HEK293 (cell line): ENCODE measurements around the gene SAMD11.

ENCODE experiments used
- CTCF ChIP-seq: fragments of 450-650 bp; formaldehyde crosslinking; IDR thresholded peaks from 2 replicates; pipeline ENCODE4 v1.5.1; 2016; ENCODE audit warnings: missing biosample characterization, missing genetic modification characterization
- KLF17 ChIP-seq: fragments of 450-650 bp; formaldehyde crosslinking; IDR thresholded peaks from 2 replicates; pipeline ENCODE4 v1.5.1; 2016; ENCODE audit warnings: missing biosample characterization, missing genetic modification characterization
- OSR2 ChIP-seq: fragments of 450-650 bp; formaldehyde crosslinking; IDR thresholded peaks from 2 replicates; pipeline ENCODE4 v1.5.1; 2016; ENCODE audit warnings: missing biosample characterization, missing genetic modification characterization
- OVOL3 ChIP-seq: fragments of 450-650 bp; formaldehyde crosslinking; IDR thresholded peaks from 2 replicates; pipeline ENCODE4 v1.5.1; 2016; ENCODE audit warnings: missing biosample characterization, missing genetic modification characterization
- PATZ1 ChIP-seq: fragments of 450-650 bp; formaldehyde crosslinking; IDR thresholded peaks from 2 replicates; pipeline ENCODE4 v1.5.1; 2016; ENCODE audit warnings: missing biosample characterization, missing genetic modification characterization
- TSHZ1 ChIP-seq: fragments of 450-650 bp; formaldehyde crosslinking; IDR thresholded peaks from 2 replicates; pipeline ENCODE4 v1.5.1; 2016; ENCODE audit warnings: missing biosample characterization, missing genetic modification characterization, borderline replicate concordance
- ZBTB17 ChIP-seq: fragments of 450-650 bp; formaldehyde crosslinking; IDR thresholded peaks from 2 replicates; pipeline ENCODE4 v1.5.1; 2016; ENCODE audit warnings: missing biosample characterization, missing genetic modification characterization
- ZBTB21 ChIP-seq: fragments of 450-650 bp; formaldehyde crosslinking; IDR thresholded peaks from 2 replicates; pipeline ENCODE4 v1.5.1; 2017; ENCODE audit warnings: missing biosample characterization, missing genetic modification characterization
- ZBTB48 ChIP-seq: fragments of 450-650 bp; formaldehyde crosslinking; IDR thresholded peaks from 2 replicates; pipeline ENCODE4 v1.5.1; 2016; ENCODE audit warnings: missing biosample characterization, missing genetic modification characterization
- ZNF148 ChIP-seq: fragments of 450-650 bp; formaldehyde crosslinking; IDR thresholded peaks from 2 replicates; pipeline ENCODE4 v1.5.0; 2017; ENCODE audit warnings: missing biosample characterization, missing genetic modification characterization, borderline replicate concordance
- ZNF221 ChIP-seq: fragments of 450-650 bp; formaldehyde crosslinking; IDR thresholded peaks from 2 replicates; pipeline ENCODE4 v1.5.1; 2017; ENCODE audit warnings: missing biosample characterization, missing genetic modification characterization, borderline replicate concordance
- ZNF24 ChIP-seq: fragments of 450-650 bp; formaldehyde crosslinking; IDR thresholded peaks from 2 replicates; pipeline ENCODE4 v1.5.1; 2016; ENCODE audit warnings: missing biosample characterization, missing genetic modification characterization
- ZNF302 ChIP-seq: fragments of 450-650 bp; formaldehyde crosslinking; IDR thresholded peaks from 2 replicates; pipeline ENCODE4 v1.5.1; 2016; ENCODE audit warnings: missing biosample characterization, missing genetic modification characterization, low read depth
- ZNF335 ChIP-seq: fragments of 450-650 bp; formaldehyde crosslinking; conservative IDR thresholded peaks from 2 replicates; pipeline ENCODE4 v1.5.1; 2016; ENCODE audit warnings: missing biosample characterization, missing genetic modification characterization
- ZNF341 ChIP-seq: fragments of 450-650 bp; formaldehyde crosslinking; IDR thresholded peaks from 2 replicates; pipeline ENCODE4; 2016; ENCODE audit warnings: low read depth, missing biosample characterization, missing genetic modification characterization
- ZNF473 ChIP-seq: fragments of 450-650 bp; formaldehyde crosslinking; IDR thresholded peaks from 2 replicates; pipeline ENCODE4 v1.5.1; 2017; ENCODE audit warnings: missing biosample characterization, missing genetic modification characterization
- ZNF501 ChIP-seq: fragments of 450-650 bp; formaldehyde crosslinking; IDR thresholded peaks from 2 replicates; pipeline ENCODE4 v1.5.1; 2016; ENCODE audit warnings: missing biosample characterization, missing genetic modification characterization
- ZNF529 ChIP-seq: fragments of 450-650 bp; formaldehyde crosslinking; IDR thresholded peaks from 2 replicates; pipeline ENCODE4 v1.5.1; 2017; ENCODE audit warnings: missing genetic modification characterization, missing biosample characterization; ENCODE audit not compliant: insufficient replicate concordance
- ZNF561 ChIP-seq: fragments of 450-650 bp; IDR thresholded peaks from 2 replicates; pipeline ENCODE4 v1.5.1; 2018; ENCODE audit warnings: missing biosample characterization, missing genetic modification characterization, borderline replicate concordance
- ZNF645 ChIP-seq: fragments of 450-650 bp; formaldehyde crosslinking; IDR thresholded peaks from 2 replicates; pipeline ENCODE4; 2016; ENCODE audit warnings: missing biosample characterization, missing genetic modification characterization
- ZNF791 ChIP-seq: fragments of 450-650 bp; formaldehyde crosslinking; IDR thresholded peaks from 2 replicates; pipeline ENCODE4 v1.5.1; 2016; ENCODE audit warnings: missing biosample characterization, missing genetic modification characterization
- ZSCAN5A ChIP-seq: fragments of 450-650 bp; formaldehyde crosslinking; IDR thresholded peaks from 2 replicates; pipeline ENCODE4 v1.5.1; 2016; ENCODE audit warnings: missing biosample characterization, missing genetic modification characterization

SAMD11 gene

GRCh38 chr1:944341-945325 is 20.9 kb downstream of the SAMD11 start (continued):
- TF ChIP-seq PATZ1 = peak; percentile 20; the same call in 1 of the 2 replicates
- no peak for TF ChIP-seq ZBTB17 (tag by site-specific recombination)
- no peak for TF ChIP-seq ZNF335 (tag by site-specific recombination)
- TF ChIP-seq OVOL3 (tag by site-specific recombination) = no peak
- no peak for TF ChIP-seq ZNF473 (tag by site-specific recombination)
- peak; percentile 25; the same call in 1 of the 2 replicates for TF ChIP-seq OSR2
- no peak for TF ChIP-seq CTCF (tag by site-specific recombination)
- TF ChIP-seq ZNF561 (tag by site-specific recombination) = no peak
- peak; percentile 60 for TF ChIP-seq ZBTB48 (tag by site-specific recombination)
- no peak for TF ChIP-seq ZNF302 (tag by site-specific recombination)
- peak; percentile 87 for TF ChIP-seq KLF17
- TF ChIP-seq ZBTB21 = peak; percentile 55; the same call in 1 of the 2 replicates
- TF ChIP-seq ZNF148 (tag by site-specific recombination) = no peak
- TF ChIP-seq ZSCAN5A (tag by site-specific recombination) = no peak
- TF ChIP-seq ZNF529 (tag by site-specific recombination) = no peak
- no peak for TF ChIP-seq ZNF501 (tag by site-specific recombination)
- TF ChIP-seq ZNF221 (tag by site-specific recombination) = no peak
- TF ChIP-seq ZNF791 = no peak
- no peak for TF ChIP-seq ZNF645 (tag by site-specific recombination)
- TF ChIP-seq ZNF341 (tag by site-specific recombination) = peak; percentile 73
- no peak for TF ChIP-seq ZNF24 (tag by site-specific recombination)
- no peak for TF ChIP-seq TSHZ1
